HT-29 (cell line): ENCODE results near the gene LYRM4. TPM values are rescaled to one million over a fixed set of nuclear protein-coding genes. Genes with fewer than 3 reads are reported as not detected.

ENCODE experiments used
- DNase-seq: peaks from one replicate; pipeline ENCODE4 v3.0.0-alpha.2; 2015; ENCODE audit warnings: low spot score
- total RNA-seq: library from RNA; depleted of rRNA; stranded (reverse); fragments of >200 nt; shearing (Covaris generic); gene quantifications from 2 replicates; pipeline ENCODE4 v1.2.3, GENCODE V29; 2014

LYRM4 gene
- total RNA-seq, 1 experiment from 2014 or later, result 25.0 TPM

DNA sequence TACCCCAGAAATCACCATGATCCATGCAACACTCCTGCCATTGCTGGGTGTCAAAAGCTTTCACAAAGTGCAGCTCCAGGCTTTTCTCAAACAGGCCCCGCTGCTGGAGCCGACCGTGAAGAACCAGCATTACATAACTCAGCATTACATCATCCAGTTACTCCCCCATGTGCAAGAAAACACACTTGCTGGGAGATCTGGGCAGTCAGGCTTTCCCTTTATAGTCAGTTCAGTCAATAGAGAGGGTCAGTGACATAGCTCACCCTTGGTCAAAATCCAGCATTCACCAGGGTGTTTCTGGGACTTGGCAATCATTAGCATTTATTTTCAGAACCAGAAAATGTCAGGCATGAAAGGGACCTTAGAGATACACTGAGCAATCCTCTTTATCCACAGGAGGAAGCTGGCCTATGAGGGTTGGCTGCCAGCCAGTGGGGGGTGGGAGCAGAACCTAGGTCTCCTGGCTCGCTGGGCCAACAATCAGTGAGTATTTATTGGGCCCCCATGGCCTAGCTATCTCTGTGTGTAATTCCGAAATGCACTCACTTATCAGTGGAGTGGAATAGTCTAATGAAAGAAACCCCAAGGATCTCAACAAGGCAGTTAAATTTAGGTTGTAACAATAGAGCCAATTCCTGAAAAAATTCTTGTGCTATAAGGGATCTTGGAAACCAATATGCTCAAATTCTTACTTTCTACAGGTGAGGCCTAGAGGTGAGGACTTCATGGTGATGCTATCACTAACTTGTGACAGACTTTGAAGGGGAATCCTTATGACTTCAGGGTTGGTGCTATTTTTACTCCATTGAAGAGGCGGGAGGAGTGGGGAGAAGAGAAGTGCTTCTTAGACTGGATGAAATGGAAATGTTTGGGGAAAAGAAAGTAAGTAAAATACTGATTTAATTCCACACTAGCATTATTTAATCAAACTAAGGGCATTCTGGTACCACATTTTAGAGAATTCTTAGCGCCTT, 54.6 kb downstream of the LYRM4 start:
- DNase-seq, result no peak

DNA sequence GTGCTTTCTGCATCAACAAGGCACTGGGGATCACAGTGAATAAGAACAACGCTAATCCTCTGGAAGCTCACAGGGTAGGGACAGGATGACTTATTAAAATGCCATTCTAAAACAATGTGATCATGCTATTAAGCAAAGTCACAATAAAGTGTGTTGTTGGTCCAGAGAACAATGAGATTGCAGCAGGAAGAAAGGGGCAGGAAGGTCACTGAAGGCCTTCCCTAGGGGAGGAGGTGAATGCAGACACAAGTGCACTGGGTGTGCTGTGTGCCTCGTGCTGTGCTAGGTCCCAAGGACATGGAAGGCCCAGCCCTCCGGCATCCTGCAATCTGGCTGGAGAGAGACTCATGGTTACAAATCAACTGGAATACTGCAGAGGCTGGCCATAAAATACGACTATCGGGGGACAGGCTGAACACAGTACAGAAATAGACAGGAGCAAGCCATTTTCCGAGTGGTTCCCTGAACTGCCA, 55.7 kb downstream of the LYRM4 start:
- DNase-seq, result no peak

DNA sequence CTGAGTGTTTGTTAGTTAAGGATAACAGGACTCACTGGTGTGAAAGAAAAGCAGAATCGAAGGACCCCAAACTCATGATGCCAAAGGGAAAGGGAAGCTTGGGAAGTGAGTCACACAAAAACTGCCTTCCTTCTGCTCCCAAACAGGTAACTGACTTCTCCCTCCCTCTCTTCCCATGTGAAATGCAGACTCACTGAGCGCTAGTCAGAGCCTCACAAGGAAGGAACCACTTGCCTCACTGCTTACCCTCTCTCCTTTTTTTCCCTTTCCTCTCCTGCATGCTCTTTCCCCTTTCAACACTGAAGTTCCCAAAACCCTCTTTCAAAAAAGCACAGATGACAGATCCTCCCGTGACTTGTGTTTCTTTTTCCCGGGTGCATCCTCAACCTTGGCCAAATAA, 56.4 kb downstream of the LYRM4 start:
- DNase-seq, result no peak

DNA sequence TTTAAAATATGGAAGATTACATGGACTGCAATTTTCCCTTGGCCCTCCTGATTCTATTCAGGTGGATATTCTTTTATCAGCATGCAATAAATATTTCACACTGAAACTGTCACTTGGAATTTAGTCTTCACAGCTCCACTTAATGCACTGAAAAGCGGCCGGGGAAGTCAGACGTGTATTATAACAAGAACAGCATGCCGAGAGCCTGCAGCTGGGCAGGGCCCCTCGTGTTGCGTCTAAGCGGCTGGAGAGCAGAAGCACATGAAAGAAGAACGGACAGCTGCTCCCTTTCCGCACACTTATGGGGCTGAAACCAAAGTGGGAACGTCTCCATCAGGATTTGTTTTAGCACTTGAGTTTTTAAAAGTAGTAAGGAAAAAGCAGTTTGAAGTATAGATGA, 57.2 kb downstream of the LYRM4 start:
- DNase-seq, result no peak

DNA sequence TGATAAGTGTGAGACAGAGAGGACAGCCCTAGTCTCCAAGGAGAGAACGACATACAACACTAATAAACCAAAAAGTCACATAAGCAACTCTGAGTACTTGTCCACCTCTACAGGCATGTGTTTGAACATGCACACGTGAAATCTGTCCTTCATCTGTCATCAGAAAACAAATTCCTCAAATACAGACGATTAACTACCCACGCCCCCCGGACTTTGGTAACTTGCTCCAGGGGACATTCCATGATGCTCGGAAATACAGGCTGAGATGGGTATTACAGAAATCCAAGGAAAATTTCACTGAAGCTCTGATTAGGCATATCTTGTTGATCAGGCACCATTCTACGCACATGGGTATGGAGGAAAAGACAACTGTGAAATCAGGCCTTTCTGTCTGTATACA, 57.8 kb downstream of the LYRM4 start:
- DNase-seq, result no peak

DNA sequence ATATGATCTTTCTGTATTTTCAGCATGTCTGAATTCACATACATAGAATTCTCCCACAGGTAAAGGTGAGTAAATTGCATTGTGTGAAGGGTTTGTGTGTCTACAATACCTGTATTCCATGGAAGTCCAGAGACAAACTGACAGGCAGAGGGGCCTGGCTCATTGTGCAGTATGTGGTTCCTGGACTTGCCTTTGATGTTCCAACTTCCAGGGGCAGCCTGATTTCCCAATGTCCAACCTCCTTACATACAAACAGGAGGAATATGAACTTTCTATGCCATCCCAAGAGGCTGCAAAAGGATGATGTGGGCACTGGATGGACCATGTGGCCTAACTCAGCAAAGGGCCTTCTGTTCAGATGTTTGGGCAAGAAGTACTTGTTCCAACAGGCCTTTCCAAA, 58.5 kb downstream of the LYRM4 start:
- DNase-seq, result no peak

DNA sequence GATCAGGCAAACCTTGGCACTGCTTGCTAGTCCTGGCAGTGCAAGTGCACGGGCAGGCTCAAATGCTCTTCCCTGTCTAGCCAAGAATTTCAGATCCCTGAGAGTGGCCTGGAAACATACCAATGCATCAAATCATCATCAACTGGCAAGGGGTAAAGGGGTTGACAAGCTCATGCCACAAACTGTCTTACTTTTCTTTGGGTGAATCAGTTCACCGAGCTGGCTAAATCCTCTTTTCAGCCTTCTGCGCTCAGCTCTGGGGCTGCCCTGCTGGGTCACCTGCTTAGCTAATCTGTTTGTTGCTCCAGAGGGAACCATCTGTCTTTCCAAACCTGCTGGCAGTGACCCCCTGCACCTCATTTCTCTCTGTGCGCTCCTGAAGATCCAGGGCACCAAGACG, 59.5 kb downstream of the LYRM4 start:
- DNase-seq, result no peak

DNA sequence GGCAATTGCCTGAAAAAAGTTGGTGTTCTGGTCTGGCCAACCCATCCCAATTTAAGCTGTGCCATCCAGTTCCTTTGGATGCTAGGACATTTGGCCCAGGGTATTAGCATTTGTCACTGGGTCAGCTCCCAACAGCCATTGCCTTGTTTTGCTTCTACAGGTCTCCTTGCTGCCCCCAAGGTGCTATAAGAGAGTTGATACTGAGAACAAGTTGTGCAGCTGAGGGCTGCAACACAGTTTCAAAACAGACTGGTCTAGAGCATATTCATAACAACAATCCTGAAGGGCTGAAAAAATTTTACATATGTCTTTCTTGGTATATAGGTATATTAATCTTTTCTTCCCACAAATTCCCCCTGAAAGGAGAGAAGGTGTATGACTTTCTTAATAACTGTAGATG, 61.0 kb downstream of the LYRM4 start:
- DNase-seq, result no peak

DNA sequence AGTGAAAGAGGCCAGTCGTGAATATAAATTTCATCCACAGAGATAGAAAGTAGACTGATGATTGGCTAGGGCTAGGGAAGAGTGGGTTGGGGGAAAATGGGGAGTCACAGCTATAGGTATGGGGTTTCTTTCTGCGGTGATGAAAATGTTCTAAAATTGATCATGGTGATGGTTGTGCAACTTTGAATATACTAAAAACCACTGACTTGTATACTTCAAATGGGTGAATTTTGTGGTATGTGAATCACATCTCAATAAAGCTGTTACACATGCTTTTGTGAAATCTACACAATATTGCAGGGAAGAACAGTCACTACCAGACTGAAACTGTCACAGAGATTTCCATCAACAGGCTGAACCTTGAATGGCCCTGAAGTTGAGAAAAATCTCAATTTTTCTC, 61.5 kb downstream of the LYRM4 start:
- no peak for DNase-seq

DNA sequence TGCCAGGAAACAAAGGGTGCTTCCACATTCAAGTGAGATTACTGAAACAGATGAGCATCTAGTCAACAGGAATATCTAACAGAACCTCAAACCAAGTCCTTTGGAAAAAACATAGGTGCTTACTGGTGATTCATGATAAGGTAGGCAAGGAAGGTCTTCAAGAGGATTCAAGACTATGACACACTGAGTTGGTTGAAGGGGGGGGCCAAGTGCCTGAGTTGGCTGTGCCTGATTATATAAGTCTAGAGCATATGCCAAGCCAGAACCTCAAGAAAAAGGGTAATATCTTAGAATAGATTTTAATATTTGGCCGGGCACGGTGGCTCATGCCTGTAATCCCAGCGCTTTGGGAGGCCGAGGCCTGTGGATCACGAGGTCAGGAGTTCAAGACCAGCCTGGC, 63.7 kb downstream of the LYRM4 start:
- no peak for DNase-seq

DNA sequence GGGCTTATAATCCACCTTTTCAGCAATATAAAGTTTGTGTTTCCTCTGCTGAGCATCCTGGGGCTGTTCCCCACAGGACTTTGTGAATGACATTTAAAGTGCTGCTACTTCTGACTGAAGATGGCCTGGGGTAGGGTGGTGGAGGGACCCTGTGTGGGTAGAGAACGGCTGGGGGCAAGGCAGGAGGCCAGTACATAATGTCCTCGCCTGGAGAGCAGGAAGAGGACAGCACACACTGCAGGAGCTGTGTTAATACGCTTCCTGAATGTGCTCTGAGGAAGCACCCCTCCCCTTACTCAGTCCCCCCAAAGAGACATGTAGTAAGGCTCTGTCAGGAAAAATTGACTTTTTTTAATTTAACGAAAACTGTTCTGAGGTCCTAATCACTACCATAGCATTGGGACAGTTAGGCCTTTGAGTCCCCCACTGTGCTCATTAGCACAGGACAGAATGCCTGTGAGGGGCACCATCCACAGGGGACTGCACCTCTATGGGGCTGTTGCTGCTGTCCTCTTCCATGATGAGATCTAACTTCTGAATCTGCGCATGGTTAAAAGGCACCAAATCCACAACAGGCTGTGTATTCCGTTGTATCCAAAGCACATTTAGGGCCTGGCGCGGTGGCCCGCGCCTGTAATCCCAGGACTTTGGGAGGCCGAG, 68.5 kb downstream of the LYRM4 start:
- DNase-seq, result no peak

DNA sequence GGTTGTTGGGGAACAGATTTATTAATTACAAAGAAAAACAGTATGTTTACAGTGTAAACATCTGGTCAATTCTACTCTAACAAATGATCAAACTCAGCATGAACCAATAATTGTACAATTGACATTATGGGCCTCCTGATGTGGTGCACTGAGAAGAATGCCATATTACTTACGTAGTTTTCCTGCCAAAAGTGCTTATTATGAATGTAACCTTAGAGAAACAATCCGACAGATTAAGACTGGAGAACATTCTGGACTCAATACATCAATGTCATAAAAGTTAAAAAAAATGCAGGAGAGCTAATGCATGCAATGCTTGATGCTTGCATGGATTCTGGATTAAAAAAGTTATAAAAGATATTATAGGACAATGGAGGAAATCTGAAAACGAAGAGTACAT, 69.0 kb downstream of the LYRM4 start:
- DNase-seq, result no peak

DNA sequence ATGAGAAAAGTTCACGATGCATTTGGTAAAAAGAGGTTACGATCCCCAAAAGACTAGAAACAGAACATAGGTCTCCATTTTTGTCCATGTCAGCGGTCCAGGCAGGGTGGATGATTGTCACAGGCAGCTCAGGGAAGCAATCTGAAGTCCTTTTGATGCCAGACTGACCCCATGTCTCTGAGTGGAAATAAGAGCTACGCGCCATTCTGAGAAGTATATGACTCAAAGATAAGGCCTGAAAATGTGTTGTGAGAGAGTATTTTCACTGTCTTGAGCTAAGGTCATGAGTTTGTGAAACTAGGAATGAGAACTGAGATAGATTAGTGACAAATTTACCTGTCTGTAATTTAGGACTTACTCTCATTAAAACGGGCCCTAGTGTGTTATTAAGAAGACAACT, 69.5 kb downstream of the LYRM4 start:
- DNase-seq, result no peak

DNA sequence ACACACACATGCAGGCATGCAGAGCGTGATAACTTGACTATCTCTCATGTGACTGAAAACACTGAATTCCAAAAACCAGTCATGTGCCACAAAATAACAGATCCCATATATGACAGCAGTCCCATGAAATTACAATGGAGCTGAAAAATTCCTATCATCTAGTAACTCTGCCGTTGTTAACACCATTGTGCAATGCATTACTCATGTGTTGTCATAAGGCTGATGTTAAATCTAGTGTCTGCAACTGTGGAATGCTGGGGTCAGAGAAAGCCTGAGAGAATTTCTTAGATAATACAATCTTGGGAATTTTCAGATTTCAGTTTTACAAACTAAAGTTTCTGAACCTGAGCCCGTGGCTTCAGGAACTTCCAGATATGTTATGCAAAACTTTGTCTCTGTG, 70.2 kb downstream of the LYRM4 start:
- no peak for DNase-seq

DNA sequence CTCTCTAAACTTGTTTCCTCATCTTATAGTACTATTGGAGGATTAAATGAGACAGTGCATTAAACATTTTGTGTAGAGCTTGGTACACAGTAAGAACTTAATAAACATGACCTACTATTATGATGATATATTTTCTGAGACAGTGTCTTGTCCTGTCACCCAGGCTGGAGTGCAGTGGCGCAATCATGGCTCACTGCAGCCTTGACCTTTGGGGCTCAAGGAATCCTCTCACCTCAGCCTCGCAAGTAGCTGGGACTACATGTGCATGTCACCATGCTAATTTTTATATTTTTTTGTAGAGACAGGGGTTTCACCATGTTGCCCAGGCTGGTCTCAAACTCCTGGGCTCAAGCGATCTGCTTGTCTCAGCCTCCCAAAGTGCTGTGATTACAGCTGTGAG, 72.1 kb downstream of the LYRM4 start:
- DNase-seq, result no peak

DNA sequence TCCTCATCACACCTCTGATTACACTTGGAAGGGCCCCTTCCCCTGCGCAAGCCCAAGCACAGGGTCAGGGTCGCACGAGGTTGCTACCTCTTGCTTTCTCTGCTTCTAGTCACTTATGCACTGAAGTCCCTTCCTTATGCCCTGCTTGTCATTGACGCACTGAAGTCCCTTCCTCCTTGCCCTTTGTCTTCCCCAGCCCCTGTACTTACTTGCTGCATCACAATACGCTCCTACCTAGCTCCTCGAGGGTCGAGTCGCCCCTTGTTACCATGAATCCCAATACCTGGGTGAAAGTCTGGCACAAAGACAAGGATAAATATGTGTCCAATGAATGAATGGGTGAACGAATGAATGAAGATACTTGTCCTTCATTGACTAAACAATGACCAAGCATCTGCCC, 75.9 kb downstream of the LYRM4 start:
- DNase-seq, result no peak

DNA sequence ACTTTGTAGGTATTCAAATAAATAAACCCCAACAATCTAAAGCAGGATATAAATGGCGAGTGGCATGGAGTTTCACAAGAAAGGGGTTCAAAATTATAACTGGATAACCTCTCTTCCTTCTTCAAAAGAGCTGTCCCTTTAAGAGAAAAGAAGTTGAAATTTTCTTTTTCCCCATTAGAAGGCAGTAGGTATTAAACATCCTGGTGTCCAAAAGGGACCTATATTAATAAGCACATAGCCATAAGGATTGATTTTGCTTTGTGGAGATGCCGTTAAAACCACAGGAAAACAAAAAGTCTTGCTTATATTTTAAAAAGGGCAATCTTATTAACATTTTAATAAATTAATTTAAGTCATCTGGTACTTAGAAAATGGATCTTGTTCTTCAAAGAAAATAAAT, 76.5 kb downstream of the LYRM4 start:
- no peak for DNase-seq

DNA sequence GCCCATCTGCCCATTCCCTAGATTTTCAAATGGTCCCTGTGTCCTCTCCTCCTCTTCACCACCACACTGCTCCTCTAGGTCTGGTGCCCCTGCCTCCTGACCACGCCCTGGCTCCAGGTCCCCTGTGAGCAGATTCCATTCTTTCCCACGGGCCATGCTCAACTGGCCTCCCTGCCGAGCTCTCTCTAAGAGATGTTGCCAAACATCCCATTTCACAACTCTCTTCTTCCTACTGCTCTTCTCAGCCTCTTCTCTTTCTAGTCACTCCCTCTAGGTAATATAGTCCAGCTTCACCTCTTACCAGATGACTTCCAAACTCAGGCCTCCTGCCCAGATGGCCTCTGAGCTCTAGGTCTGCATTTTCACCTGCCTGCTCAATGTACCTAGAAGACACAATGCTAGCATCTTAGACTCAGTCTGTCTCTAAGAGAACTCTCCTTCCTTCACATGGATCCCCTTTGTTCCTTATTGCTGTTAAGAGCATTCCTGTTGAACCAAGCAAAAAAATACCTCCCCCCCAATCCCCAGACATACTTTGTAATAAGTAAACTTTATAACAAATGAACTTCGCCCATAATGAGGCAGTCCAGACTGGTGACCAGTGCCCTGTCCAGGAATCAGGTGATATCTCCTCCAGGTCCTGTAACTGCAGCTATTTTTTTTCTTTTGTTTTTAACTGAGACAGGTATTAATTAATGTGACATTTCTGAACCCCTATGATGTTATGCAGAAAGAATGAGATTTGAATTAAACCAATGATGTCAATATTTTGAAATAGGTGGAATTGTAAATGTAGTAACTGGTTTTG, 79.0 kb downstream of the LYRM4 start:
- DNase-seq, result no peak

DNA sequence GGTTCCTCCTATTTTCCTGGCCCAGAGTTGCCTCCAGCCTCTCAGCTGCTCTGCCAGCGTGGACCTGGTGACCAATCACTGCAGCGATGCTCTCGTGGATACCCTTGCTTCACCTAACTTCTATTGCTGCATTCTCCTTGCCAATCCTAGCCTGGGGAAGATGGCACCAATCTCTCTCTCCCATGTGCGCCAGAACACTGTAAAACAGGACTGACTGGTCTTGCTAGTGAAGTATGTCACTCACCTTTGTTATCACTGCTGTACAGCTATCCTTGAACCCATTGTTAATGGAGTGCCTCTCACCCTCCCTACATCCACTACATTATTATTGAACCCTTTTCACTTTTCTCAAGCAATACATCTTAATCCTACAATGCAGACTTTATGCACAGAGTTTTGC, 80.1 kb downstream of the LYRM4 start:
- DNase-seq, result no peak

DNA sequence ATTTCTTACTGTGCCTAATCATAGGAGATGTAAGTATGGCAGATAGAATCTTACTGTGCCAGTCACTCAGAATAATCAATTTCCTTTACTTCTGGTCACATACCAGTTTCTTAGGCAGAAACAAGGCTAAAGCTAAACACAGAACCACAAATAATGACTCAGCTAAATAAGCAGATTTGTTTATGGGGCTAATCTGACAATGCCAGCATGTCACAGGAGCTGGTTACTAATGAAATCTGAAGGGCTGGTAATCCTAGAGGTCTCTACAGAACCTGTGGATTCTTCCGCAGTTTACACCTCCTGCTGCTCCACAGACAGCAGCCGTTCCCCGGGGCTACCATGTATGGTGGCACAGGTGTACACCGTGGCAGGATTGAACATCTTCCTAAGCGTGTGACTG, 80.8 kb downstream of the LYRM4 start:
- no peak for DNase-seq

DNA sequence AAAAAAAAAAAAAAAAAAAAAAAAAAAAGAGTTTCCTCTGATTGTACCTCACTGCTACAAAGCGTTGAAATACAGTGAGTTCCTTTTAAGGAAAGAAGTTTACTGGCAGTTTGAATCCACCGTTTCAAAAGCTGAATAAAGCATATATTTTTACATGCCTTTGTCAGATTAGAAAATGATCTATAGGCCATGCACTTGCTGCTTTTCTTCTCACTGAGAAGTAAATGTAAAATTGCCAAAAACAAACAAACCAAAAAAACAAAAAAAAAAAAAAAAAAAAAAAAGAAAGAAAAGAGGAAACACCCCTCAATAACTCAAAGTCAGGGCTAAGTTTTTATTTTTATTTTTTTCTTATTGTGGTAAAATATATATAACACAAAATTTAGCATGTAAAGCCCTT, 81.9 kb downstream of the LYRM4 start:
- no peak for DNase-seq

DNA sequence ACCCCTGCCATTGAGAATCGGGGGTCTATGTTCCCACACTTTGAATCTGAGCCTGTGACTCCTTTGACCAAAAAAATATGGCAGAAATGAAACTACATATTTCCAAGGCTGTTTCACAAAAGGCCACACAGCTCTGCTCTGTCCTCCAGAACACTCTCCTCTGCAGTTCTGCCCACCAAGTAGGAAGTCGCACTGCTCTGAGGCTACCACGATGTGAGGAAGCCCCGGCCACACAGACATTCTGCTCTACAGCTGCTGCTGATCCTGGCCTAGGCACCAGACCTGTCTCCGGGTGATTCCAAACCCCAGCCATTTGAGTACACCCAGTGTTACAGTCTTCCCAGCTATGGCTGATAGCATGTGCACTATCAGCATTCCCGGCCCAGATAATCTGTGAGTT, 85.1 kb downstream of the LYRM4 start:
- no peak for DNase-seq
